Activated gamma-delta T cell treated with anti-CD3 and anti-CD28 coated beads, Interleukin-2, amount 50 U/mL, for 16 hours (primary cell): ENCODE data around the gene BPGM.

Experiments used
- DNase-seq: peaks from one replicate; pipeline ENCODE4 v3.0.0-alpha.2; 2020; ENCODE audit warnings: low read depth

Gene BPGM

GRCh38 chr7:134720091-134720935, 73.7 kb downstream of the BPGM start:
- no peak for DNase-seq

- DNase-seq, result no peak
These were observed 74.5 kb downstream of the BPGM start for GRCh38 chr7:134721171-134721570.

- no peak for DNase-seq
These were observed 76.2 kb downstream of the BPGM start for GRCh38 chr7:134722786-134723322.

- no peak for DNase-seq
These were observed 77.2 kb downstream of the BPGM start for GRCh38 chr7:134723892-134724291.

GRCh38 chr7:134724606-134725005, 78.0 kb downstream of the BPGM start:
- no peak for DNase-seq

- no peak for DNase-seq
These were observed 79.9 kb downstream of the BPGM start for GRCh38 chr7:134726581-134726980.

GRCh38 chr7:134727711-134728110, 81.1 kb downstream of the BPGM start:
- DNase-seq, result no peak
